CD14-positive monocyte (primary cell): ENCODE data around the gene FAM3C. TPM values are rescaled to one million over a fixed set of nuclear protein-coding genes. Genes with fewer than 3 reads are reported as not detected.

Source experiments
- DNase-seq, 3 donors: peaks; one replicate each; pipeline ENCODE4 v3.0.0-alpha.2; 2011 to 2022
- H2AFZ ChIP-seq: 2 replicates; pipeline ENCODE4 v1.6.0; 2012; ENCODE audit warnings: mild to moderate bottlenecking, low read depth, low read length, inconsistent platforms; ENCODE audit not compliant: insufficient read depth, poor library complexity, severe bottlenecking
- H3K27ac ChIP-seq, 2 donors: 1 replicate in 1 of 2; 2 replicates in 1 of 2; pipeline ENCODE4 v1.5.1; 2012 to 2013; ENCODE audit warnings: low read length in 2 of 2, control low read depth in 1 of 2, inconsistent platforms in 1 of 2, low read depth in 1 of 2, mild to moderate bottlenecking in 1 of 2
- H3K27me3 ChIP-seq, 2 donors: one replicate each; pipeline versions ENCODE4 v1.6.0 to v1.6.1; 2011 to 2013; ENCODE audit warnings: low read length in 2 of 2; ENCODE audit not compliant: control insufficient read depth in 2 of 2, insufficient read depth in 2 of 2
- H3K36me3 ChIP-seq, 2 donors: replicated peaks in 1 of 2; 1 replicate in 1 of 2; 2 replicates in 1 of 2; pipeline versions ENCODE4 v1.5.1 to v1.6.1; 2012 to 2013; ENCODE audit warnings: low read length in 2 of 2, control low read depth in 1 of 2, inconsistent platforms in 1 of 2, mild to moderate bottlenecking in 1 of 2; ENCODE audit not compliant: insufficient read depth in 2 of 2, control insufficient read depth in 1 of 2
- H3K4me1 ChIP-seq, 2 donors: 1 replicate in 1 of 2; 2 replicates in 1 of 2; pipeline versions ENCODE4 v1.5.1 to v1.6.1; 2012 to 2013; ENCODE audit warnings: low read length in 2 of 2, control low read depth in 1 of 2, inconsistent platforms in 1 of 2, mild to moderate bottlenecking in 1 of 2, moderate library complexity in 1 of 2; ENCODE audit not compliant: insufficient read depth in 2 of 2, control insufficient read depth in 1 of 2
- H3K4me2 ChIP-seq: replicated peaks from 2 replicates; pipeline ENCODE3; 2012; ENCODE audit warnings: low read length, moderate library complexity, mild to moderate bottlenecking; ENCODE audit not compliant: poor library complexity, severe bottlenecking; ENCODE audit errors: extremely low read depth
- H3K4me3 ChIP-seq, 3 experiments: fragments of 200-600 bp in 1 of 3; sonication (generic) in 1 of 3; replicated peaks in 1 of 3; 1 replicate in 2 of 3; 2 replicates in 1 of 3; pipeline ENCODE4 v1.5.1; 2011 to 2013; ENCODE audit warnings: low read length in 3 of 3, mild to moderate bottlenecking in 3 of 3, control low read depth in 2 of 3, low read depth in 2 of 3, inconsistent platforms in 1 of 3, moderate library complexity in 1 of 3
- H3K79me2 ChIP-seq: 2 replicates; pipeline ENCODE4 v1.6.0; 2012; ENCODE audit warnings: mild to moderate bottlenecking, control low read depth, inconsistent platforms, low read length, moderate library complexity; ENCODE audit not compliant: insufficient read depth
- H3K9ac ChIP-seq: 2 replicates; pipeline ENCODE4 v1.6.0; 2017; ENCODE audit warnings: low read length, mild to moderate bottlenecking; ENCODE audit not compliant: insufficient read depth, poor library complexity, severe bottlenecking
- H3K9me3 ChIP-seq, 2 donors: replicated peaks in 1 of 2; 1 replicate in 1 of 2; 2 replicates in 1 of 2; pipeline versions ENCODE4 v1.5.1 to v1.6.1; 2012 to 2013; ENCODE audit warnings: low read length in 2 of 2, control low read depth in 1 of 2; ENCODE audit not compliant: control insufficient read depth in 1 of 2, insufficient read depth in 1 of 2
- H4K20me1 ChIP-seq: 2 replicates; pipeline ENCODE4 v1.6.0; 2012; ENCODE audit warnings: mild to moderate bottlenecking, low read length, control low read depth, moderate library complexity; ENCODE audit not compliant: insufficient read depth
- H3K27ac Mint-ChIP-seq, 7 donors: one replicate each; pipeline ENCODE4 v1.8.0; 2020; ENCODE audit warnings: mild to moderate bottlenecking in 7 of 7, mixed read lengths in 7 of 7, moderate library complexity in 6 of 7, inconsistent platforms in 2 of 7
- H3K27me3 Mint-ChIP-seq, 3 donors: one replicate each; pipeline ENCODE4 v1.8.0; 2021 to 2022; ENCODE audit warnings: low read depth in 3 of 3, mild to moderate bottlenecking in 3 of 3, mixed read lengths in 3 of 3, moderate library complexity in 3 of 3, inconsistent platforms in 1 of 3
- H3K36me3 Mint-ChIP-seq, 2 donors: one replicate each; pipeline ENCODE4 v1.8.0; 2020; ENCODE audit warnings: mixed read lengths in 2 of 2, inconsistent platforms in 1 of 2, mild to moderate bottlenecking in 1 of 2
- H3K4me1 Mint-ChIP-seq: one replicate; pipeline ENCODE4 v1.8.0; 2020; ENCODE audit warnings: mild to moderate bottlenecking, mixed read lengths
- H3K4me3 Mint-ChIP-seq, 2 donors: one replicate each; pipeline ENCODE4 v1.8.0; 2020; ENCODE audit warnings: mild to moderate bottlenecking in 2 of 2, mixed read lengths in 2 of 2, moderate library complexity in 1 of 2
- H3K9me3 Mint-ChIP-seq, 7 donors: one replicate each; pipeline ENCODE4 v1.8.0; 2020 to 2022; ENCODE audit warnings: mixed read lengths in 7 of 7, mild to moderate bottlenecking in 6 of 7, moderate library complexity in 6 of 7, inconsistent platforms in 2 of 7
- CTCF ChIP-seq: fragments of 200-600 bp; IDR thresholded peaks from one replicate; pipeline ENCODE4 v1.8.0; 2022; ENCODE audit warnings: antibody characterized with exemption, mild to moderate bottlenecking
- WGBS: methylation state at CpG from one replicate; pipeline ENCODE4 v1.1.5; 2013; ENCODE audit warnings: missing lambda C conversion rate; ENCODE audit not compliant: insufficient coverage; 5-methylcytosine and 5-hydroxymethylcytosine counted together
- intact Hi-C, 2 donors: fragments of 100-400 bp; cut with micrococcal nuclease; formaldehyde crosslinking; loops; one replicate each; pipeline versions ENCODE4 v1.15.0 to v1.15.1; 2023
- polyA plus RNA-seq, 3 donors: library from polyadenylated mRNA; depleted of rRNA in 1 of 3; unstranded in 2 of 3; stranded (reverse) in 1 of 3; fragments of 300-500 nt in 2 of 3; fragments of >200 nt in 1 of 3; fragmentation: Illumina TruSeq in 2 of 3; gene quantifications; 1 replicate in 2 of 3; 2 replicates in 1 of 3; pipeline ENCODE4 v1.2.3, GENCODE V29; 2012 to 2021

Gene FAM3C
- polyA plus RNA-seq, 3 donors, result 5.5 to 13.0 (median 7.3) TPM

- no peaks in the 10 kb centered on the region for H3K27me3 Mint-ChIP-seq
- H3K4me2 ChIP-seq, result no peak overlapping the region
- no peak overlapping the region for H2AFZ ChIP-seq
- H3K79me2 ChIP-seq, result no peaks in the 10 kb centered on the region
- H3K9me3 Mint-ChIP-seq, result peaks cover 0 to 7% (median 3%) of the 10 kb centered on the region in 7 donors
- H3K4me1 ChIP-seq, result no peaks in the 10 kb centered on the region
- intact Hi-C loops, result no loop called here
- H3K4me3 Mint-ChIP-seq, result no peak overlapping the region
- no peaks in the 10 kb centered on the region for H3K9me3 ChIP-seq
- no peaks in the 10 kb centered on the region for H3K36me3 ChIP-seq
- no peaks in the 10 kb centered on the region for H3K36me3 Mint-ChIP-seq
- TF ChIP-seq CTCF, result no peak
- H3K27me3 ChIP-seq, result no peaks in the 10 kb centered on the region
- no peak for DNase-seq
- WGBS, result no CpG with 5 or more reads among the region's 3 CpGs
- no peak overlapping the region for H3K9ac ChIP-seq
- H4K20me1 ChIP-seq, result no peaks in the 10 kb centered on the region
- H3K4me1 Mint-ChIP-seq, result no peaks in the 10 kb centered on the region
- H3K27ac Mint-ChIP-seq, result no peak overlapping the region
- no peak overlapping the region for H3K27ac ChIP-seq
- H3K4me3 ChIP-seq, result no peak overlapping the region
These were observed 91.0 kb downstream of the FAM3C start for GRCh38 chr7:121305109-121305508.

DNA sequence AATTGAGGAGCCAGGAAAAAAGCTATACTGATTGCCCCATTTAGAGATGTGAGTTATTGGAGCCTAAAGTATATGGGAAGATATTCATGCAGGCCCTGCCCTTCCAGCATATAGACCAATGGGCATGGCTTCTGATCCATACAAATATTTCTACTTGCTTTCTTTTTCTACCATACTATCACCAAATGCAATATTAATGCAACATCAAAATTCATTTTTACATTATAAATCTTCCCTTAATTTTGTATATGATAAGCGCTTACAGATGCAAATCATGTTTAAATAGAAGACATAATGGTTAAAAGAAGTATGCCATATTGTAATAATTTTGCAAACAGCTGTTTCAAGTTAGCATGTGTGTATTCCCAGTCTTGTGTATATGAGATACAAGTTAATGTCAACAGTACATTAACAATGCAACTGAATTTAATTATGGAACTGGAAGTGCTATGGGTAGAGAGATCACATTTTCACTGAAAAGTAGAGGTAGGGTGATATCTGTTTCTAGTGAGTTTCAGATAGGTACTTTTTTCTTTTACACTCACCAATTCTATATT, 91.9 kb downstream of the FAM3C start:
- peaks cover 0 to 6% (median 2%) of the 10 kb centered on the region in 7 donors for H3K9me3 Mint-ChIP-seq
- no peak for DNase-seq
- H3K4me3 Mint-ChIP-seq, result no peak overlapping the region
- H3K36me3 ChIP-seq, result no peaks in the 10 kb centered on the region
- intact Hi-C loops, result no loop called here
- H3K36me3 Mint-ChIP-seq, result no peaks in the 10 kb centered on the region
- no peaks in the 10 kb centered on the region for H3K4me1 ChIP-seq
- H3K27ac ChIP-seq, result no peak overlapping the region
- H3K27me3 ChIP-seq, result no peaks in the 10 kb centered on the region
- no peaks in the 10 kb centered on the region for H3K79me2 ChIP-seq
- H3K27me3 Mint-ChIP-seq, result no peaks in the 10 kb centered on the region
- H4K20me1 ChIP-seq, result no peaks in the 10 kb centered on the region
- no peaks in the 10 kb centered on the region for H3K4me1 Mint-ChIP-seq
- no peak overlapping the region for H3K9ac ChIP-seq
- no CpG with 5 or more reads among the region's 1 CpG for WGBS
- TF ChIP-seq CTCF, result no peak
- H3K4me2 ChIP-seq, result no peak overlapping the region
- no peak overlapping the region for H3K4me3 ChIP-seq
- H3K27ac Mint-ChIP-seq, result no peak overlapping the region
- no peak overlapping the region for H2AFZ ChIP-seq
- H3K9me3 ChIP-seq, result no peaks in the 10 kb centered on the region
